GM18861 (cell line): Measurements from ENCODE around the gene RASD2.

ENCODE experiments used
- ATAC-seq: cut with Tn5 transposase; IDR thresholded peaks from one replicate; pipeline ENCODE4 v1.9.1; 2021; ENCODE audit not compliant: unreplicated experiment

RASD2 gene

GRCh38 chr22:35581023-35581413, 40.4 kb downstream of the RASD2 start:
- no peak for ATAC-seq

- ATAC-seq, result no peak
Measured at GRCh38 chr22:35582218-35582860, 41.7 kb downstream of the RASD2 start.

GRCh38 chr22:35582861-35583670, 42.4 kb downstream of the RASD2 start:
- ATAC-seq, result no peak

- no peak for ATAC-seq
Measured at GRCh38 chr22:35586771-35587170, 46.1 kb downstream of the RASD2 start.

GRCh38 chr22:35587447-35587870, 46.8 kb downstream of the RASD2 start:
- ATAC-seq, result no peak

GRCh38 chr22:35587896-35588295, 47.3 kb downstream of the RASD2 start:
- ATAC-seq, result no peak

- no peak for ATAC-seq
Measured at GRCh38 chr22:35589071-35589755, 48.6 kb downstream of the RASD2 start.

GRCh38 chr22:35589756-35590093, 49.1 kb downstream of the RASD2 start:
- no peak for ATAC-seq

- ATAC-seq, result no peak
Measured at GRCh38 chr22:35590634-35591295, 50.1 kb downstream of the RASD2 start.

- ATAC-seq, result no peak
Measured at GRCh38 chr22:35591714-35592417, 51.2 kb downstream of the RASD2 start.

- ATAC-seq, result no peak
Measured at GRCh38 chr22:35592418-35592967, 51.9 kb downstream of the RASD2 start.

- ATAC-seq, result no peak
Measured at GRCh38 chr22:35593071-35593890, 52.6 kb downstream of the RASD2 start.

GRCh38 chr22:35593891-35594470, 53.4 kb downstream of the RASD2 start:
- ATAC-seq, result no peak

- no peak for ATAC-seq
Measured at GRCh38 chr22:35594686-35595085, 54.1 kb downstream of the RASD2 start.

- no peak for ATAC-seq
Measured at GRCh38 chr22:35596821-35597220, 56.2 kb downstream of the RASD2 start.

- no peak for ATAC-seq
Measured at GRCh38 chr22:35597692-35598395, 57.2 kb downstream of the RASD2 start.

- no peak for ATAC-seq
Measured at GRCh38 chr22:35598396-35598710, 57.7 kb downstream of the RASD2 start.

GRCh38 chr22:35599364-35599763, 58.7 kb downstream of the RASD2 start:
- ATAC-seq, result no peak

- no peak for ATAC-seq
Measured at GRCh38 chr22:35600476-35600875, 59.8 kb downstream of the RASD2 start.
